ENCODE results near the gene URB2. TPM values are rescaled to one million over a fixed set of nuclear protein-coding genes. Genes with fewer than 3 reads are reported as not detected.
A peak's percentile ranks its signal among the peaks of the same experiment; 100 is the strongest.

URB2 gene
- total and polyA plus RNA-seq, 10 donors = 2.1 to 13.6 (median 9.4) TPM

DNA sequence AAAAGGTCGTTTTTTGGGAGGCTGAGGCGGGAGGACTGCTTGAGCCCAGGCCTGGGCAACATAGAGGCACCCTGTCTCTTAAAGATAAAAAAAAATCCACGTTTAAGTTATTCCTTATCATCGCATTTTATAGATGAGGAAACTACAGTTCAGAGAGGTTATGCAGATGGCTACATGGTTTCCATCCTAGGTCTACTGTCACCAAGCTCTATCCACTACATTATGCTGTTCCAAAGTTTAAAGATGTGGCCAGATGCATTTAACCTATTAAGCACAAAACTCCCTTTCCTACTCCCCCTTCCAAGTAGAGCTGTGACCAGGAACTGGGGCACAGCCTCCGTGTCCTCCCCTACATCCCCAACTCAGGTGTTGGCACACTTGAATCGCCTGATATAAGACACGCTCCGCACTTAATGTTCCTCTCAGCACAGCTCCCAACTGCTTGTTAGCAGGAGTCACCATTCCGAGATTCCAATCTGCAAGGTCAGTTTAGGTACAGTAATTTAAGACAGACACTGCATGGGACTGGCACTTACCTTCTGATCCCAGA lies 1.5 kb upstream of the URB2 start:
- 49 to 62% (median 56%) methylated on average over 9 of the region's 9 CpGs for WGBS, 5 donors
- Histone ChIP-seq H3K36me3 (peaks cover 0 to 7% (median 0%) of the 10 kb centered on the region in 6 donors), H3K4me3 (peak overlapping the region; percentile 84 to 100 (median 93)), H3K27ac (peak overlapping the region in 4 of 8 donors; percentile 91 to 96 (median 92)), H3K27me3 (replicated peaks in 1 of 7) (no peaks in the 10 kb centered on the region), H3K9me3 (no peaks in the 10 kb centered on the region), H3K4me1 (peaks cover 21 to 82% (median 40%) of the 10 kb centered on the region in 6 donors)
- DNase-seq = no peak
- no peak for TF ChIP-seq CTCF (IDR thresholded peaks at IDR 0.05 in 8 of 11, conservative IDR thresholded peaks at IDR 0.05 in 3 of 11)
- TF ChIP-seq POLR2AphosphoS5 (IDR thresholded peaks at IDR 0.05) = no peak
- TF ChIP-seq POLR2A (IDR thresholded peaks at IDR 0.05) = no peak
- intact Hi-C loops (cut with DNase I; ENCODE audit: low total_unique reads) = loop anchor here (5.0 kb wide), 1 partner anchor 67 kb away; the partner anchor contains the start of gene ABCB10

DNA sequence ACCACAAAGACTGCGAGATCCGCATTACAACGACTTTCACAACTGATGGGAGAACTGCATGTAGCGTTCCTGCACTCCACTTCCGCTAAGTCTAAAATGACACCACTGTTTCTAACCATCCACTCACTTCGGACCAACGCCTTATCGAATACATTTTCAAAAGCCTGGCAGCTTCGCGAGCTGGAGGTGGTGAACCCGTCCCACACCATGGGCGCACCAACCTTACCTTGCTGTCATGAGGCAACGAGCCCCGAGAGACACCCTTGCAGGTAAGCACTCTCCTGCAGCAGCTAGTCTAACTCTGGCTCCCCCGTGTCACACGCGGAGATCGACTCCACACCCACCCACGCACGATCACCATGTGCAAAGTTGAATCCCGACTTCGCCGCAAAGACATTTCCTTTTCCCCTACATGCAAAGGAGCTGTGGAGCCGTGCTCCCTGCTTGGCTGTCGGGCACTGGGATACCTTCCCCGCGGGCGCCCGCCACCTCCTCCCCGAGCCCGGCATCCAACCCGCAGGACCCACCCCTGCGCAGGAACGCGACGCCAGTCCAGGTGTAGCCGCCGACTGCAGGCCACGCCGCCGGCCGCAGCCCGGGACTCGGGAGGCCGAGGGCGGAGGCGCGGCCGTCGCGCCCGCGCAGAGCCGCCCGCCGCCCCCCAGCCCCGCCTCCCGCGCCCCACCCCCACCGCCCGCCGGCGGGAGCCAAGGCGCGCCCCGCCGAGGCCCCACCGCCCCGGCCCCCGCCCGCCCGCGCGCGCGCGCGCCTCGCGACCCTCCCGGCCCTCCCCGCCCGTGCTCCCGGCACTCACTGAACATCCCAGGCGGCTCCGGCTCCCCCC lies 754 bp upstream of the URB2 start:
- DNase-seq = peak; percentile 90
- intact Hi-C loops (cut with DNase I; ENCODE audit: low total_unique reads) = loop anchor here (5.0 kb wide), 1 partner anchor 68 kb away; the partner anchor contains the start of gene ABCB10
- H3K4me3 ChIP-seq = peak overlapping the region; percentile 87 to 100 (median 94)
- WGBS, 5 donors = 0 to 1% (median 1%) methylated on average over 30 to 80 of the region's 86 CpGs
- H3K4me1 ChIP-seq = peaks cover 21 to 75% (median 39%) of the 10 kb centered on the region in 6 donors
- peak overlapping the region; percentile 75 to 96 (median 90) for H3K27ac ChIP-seq
- H3K36me3 ChIP-seq = peaks cover 0 to 11% (median 0%) of the 10 kb centered on the region in 6 donors
- H3K27me3 ChIP-seq (replicated peaks in 1 of 7) = no peaks in the 10 kb centered on the region
- no peak for TF ChIP-seq POLR2A (IDR thresholded peaks at IDR 0.05)
- peak in 1 of 3 donors; percentile 12 for TF ChIP-seq POLR2AphosphoS5 (IDR thresholded peaks at IDR 0.05)
- no peaks in the 10 kb centered on the region for H3K9me3 ChIP-seq

- no peak for DNase-seq
- intact Hi-C loops (cut with DNase I; ENCODE audit: low total_unique reads) = loop anchor here (5.0 kb wide), 1 partner anchor 70 kb away; the partner anchor contains the start of gene ABCB10
- 4 to 10% (median 6%) methylated on average over 4 of the region's 4 CpGs for WGBS, 5 donors
These were observed 956 bp downstream of the URB2 start for GRCh38 chr1:229627003-229627402.

GRCh38 chr1:229629261-229629660 lies 3.2 kb downstream of the URB2 start:
- TF ChIP-seq POLR2A (IDR thresholded peaks at IDR 0.05) = no peak
- TF ChIP-seq CTCF (IDR thresholded peaks at IDR 0.05 in 8 of 11, conservative IDR thresholded peaks at IDR 0.05 in 3 of 11) = no peak
- TF ChIP-seq POLR2AphosphoS5 (IDR thresholded peaks at IDR 0.05) = no peak
- Histone ChIP-seq H3K36me3 (peaks cover 0 to 39% (median 6%) of the 10 kb centered on the region in 6 donors), H3K4me3 (no peak overlapping the region), H3K27ac (no peak overlapping the region), H3K27me3 (replicated peaks in 1 of 7) (no peaks in the 10 kb centered on the region), H3K4me1 (peaks cover 14 to 41% (median 24%) of the 10 kb centered on the region in 6 donors), H3K9me3 (no peaks in the 10 kb centered on the region)
- 87 to 94% (median 91%) methylated on average over 2 of the region's 2 CpGs for WGBS, 5 donors
- intact Hi-C loops (cut with DNase I; ENCODE audit: low total_unique reads) = loop anchor here (5.0 kb wide), 1 partner anchor 72 kb away; the partner anchor contains the start of gene ABCB10
- no peak for DNase-seq

More at GRCh38 chr1:229627003-229627402, 956 bp downstream of the URB2 start:
- peak overlapping the region in 1 of 8 donors; percentile 75 for H3K27ac ChIP-seq
- no peaks in the 10 kb centered on the region for H3K9me3 ChIP-seq
- no peaks in the 10 kb centered on the region for H3K27me3 ChIP-seq (replicated peaks in 1 of 7)
- no peak for TF ChIP-seq CTCF (IDR thresholded peaks at IDR 0.05 in 8 of 11, conservative IDR thresholded peaks at IDR 0.05 in 3 of 11)
- no peak for TF ChIP-seq POLR2AphosphoS5 (IDR thresholded peaks at IDR 0.05)
- no peak for TF ChIP-seq POLR2A (IDR thresholded peaks at IDR 0.05)
- peaks cover 0 to 16% (median 0%) of the 10 kb centered on the region in 6 donors for H3K36me3 ChIP-seq
- H3K4me3 ChIP-seq = peak overlapping the region; percentile 87 to 100 (median 94)
- peaks cover 21 to 63% (median 37%) of the 10 kb centered on the region in 6 donors for H3K4me1 ChIP-seq
